ENCODE measurements around the gene MRGPRD.

GRCh38 chr11:69014898-69015549, 34.2 kb upstream of the MRGPRD start:
- TF ChIP-seq CTCF (IDR thresholded peaks at IDR 0.05) (no peak), SP1 (CRISPR knock-in tag; conservative IDR thresholded peaks at IDR 0.05) (no peak), NR2C2 (CRISPR knock-in tag; IDR thresholded peaks at IDR 0.05) (no peak), E2F4 (CRISPR knock-in tag; IDR thresholded peaks at IDR 0.05; ENCODE audit: borderline replicate concordance, low read depth) (no peak), FOXK1 (CRISPR knock-in tag; IDR thresholded peaks at IDR 0.05) (no peak), RELA (CRISPR knock-in tag; IDR thresholded peaks at IDR 0.05; ENCODE audit: borderline replicate concordance) (no peak), ZNF532 (CRISPR knock-in tag; IDR thresholded peaks at IDR 0.05; ENCODE audit: borderline replicate concordance) (no peak), E2F5 (CRISPR knock-in tag; IDR thresholded peaks at IDR 0.05) (no peak), NR1H2 (CRISPR knock-in tag; IDR thresholded peaks at IDR 0.05) (no peak), ATF6 (CRISPR knock-in tag; IDR thresholded peaks at IDR 0.05) (no peak), ATF2 (CRISPR knock-in tag; IDR thresholded peaks at IDR 0.05; ENCODE audit: borderline replicate concordance, low read depth) (no peak), CREB1 (CRISPR knock-in tag; IDR thresholded peaks at IDR 0.05) (no peak), ZNF416 (CRISPR knock-in tag; IDR thresholded peaks at IDR 0.05) (no peak), MAX (CRISPR knock-in tag; IDR thresholded peaks at IDR 0.05) (no peak)

Data from WTC11 (cell line).